ENCODE measurements around the gene IZUMO1R.

Gene IZUMO1R

DNA sequence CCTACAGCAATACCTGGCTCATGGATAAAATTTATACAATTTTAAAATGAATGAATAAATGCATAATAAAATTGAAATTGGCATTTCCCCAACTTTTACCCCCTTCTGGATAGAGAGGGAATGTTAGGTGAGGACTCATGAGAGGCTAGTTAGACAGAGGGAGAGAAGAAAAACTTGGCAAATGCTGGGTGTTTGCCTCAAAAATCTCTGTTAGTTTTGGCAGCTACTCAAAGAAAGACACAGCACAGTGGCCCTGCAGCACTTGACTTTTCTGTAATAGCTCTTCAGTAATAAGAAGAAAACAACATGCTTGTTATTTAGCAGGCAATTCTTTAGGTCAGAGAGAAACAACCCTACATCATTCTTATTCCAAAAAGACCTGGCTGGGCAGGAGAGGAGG lies 20.7 kb upstream of the IZUMO1R start:
- Histone ChIP-seq H2BK15ac (ENCODE audit: low read length) (no peak overlapping the region), H2BK5ac (ENCODE audit: low read length) (no peak overlapping the region), H4K8ac (ENCODE audit: low read depth, low read length) (no peak overlapping the region), H3K4me1 (ENCODE audit: control insufficient read depth in 2 of 2, insufficient read depth in 1 of 2, low read depth in 1 of 2, low read length in 2 of 2) (peaks cover 0 to 2% of the 10 kb centered on the region in 2 donors), H3K4me2 (ENCODE audit: insufficient read depth, low read length, poor library complexity, severe bottlenecking) (no peak overlapping the region), H3K36me3 (replicated peaks in 1 of 2; ENCODE audit: control insufficient read depth in 2 of 2, insufficient read depth in 2 of 2, low read length in 2 of 2) (no peaks in the 10 kb centered on the region), H3K27me3 (ENCODE audit: control insufficient read depth in 3 of 3, insufficient read depth in 3 of 3, low read depth in 1 of 3, low read length in 3 of 3) (no peaks in the 10 kb centered on the region), H3K9me3 (replicated peaks in 1 of 2; ENCODE audit: control insufficient read depth in 2 of 2, insufficient read depth in 1 of 2, low read depth in 1 of 2, low read length in 2 of 2) (no peaks in the 10 kb centered on the region), H2AFZ (ENCODE audit: low read length) (no peak overlapping the region), H3K9ac (ENCODE audit: low read depth, low read length, poor library complexity) (no peak overlapping the region), H3K4ac (ENCODE audit: low read length) (no peak overlapping the region), H3K18ac (ENCODE audit: low read length) (no peak overlapping the region), H3K14ac (ENCODE audit: low read length) (no peak overlapping the region), H3K79me1 (ENCODE audit: low read depth, low read length) (no peaks in the 10 kb centered on the region), H2BK12ac (ENCODE audit: low read length) (no peak overlapping the region), H3K4me3 (ENCODE audit: low read length in 2 of 2) (no peak overlapping the region), H2BK120ac (ENCODE audit: low read depth, low read length) (no peak overlapping the region), H2AK5ac (ENCODE audit: low read depth, low read length) (no peak overlapping the region), H4K91ac (ENCODE audit: low read depth, low read length, poor library complexity) (no peak overlapping the region), H3K27ac (replicated peaks; ENCODE audit: low read length) (no peak overlapping the region), H3K23ac (ENCODE audit: low read depth, low read length, poor library complexity) (no peak overlapping the region)
- no peak for DNase-seq (ENCODE audit: low spot score)

DNA sequence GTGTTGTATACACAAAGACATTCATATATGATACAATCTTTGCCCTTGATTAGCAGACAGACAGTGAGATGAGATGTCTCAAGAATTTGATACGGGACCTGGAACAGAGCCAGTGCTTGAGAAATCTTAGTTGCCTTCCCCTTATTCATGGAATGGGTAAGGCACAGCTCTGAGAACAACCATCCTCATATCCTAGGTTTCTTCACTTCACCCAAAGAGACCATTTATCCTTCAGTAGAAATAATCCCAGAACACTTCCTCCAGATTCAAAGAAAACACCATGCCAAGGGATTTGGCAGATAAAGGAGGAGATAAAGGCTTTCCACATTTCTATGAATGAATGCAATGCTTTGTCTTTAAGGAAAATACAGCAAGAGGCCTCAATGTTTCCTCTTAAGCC lies 8.8 kb upstream of the IZUMO1R start:
- Histone ChIP-seq H2BK12ac (ENCODE audit: low read length) (no peak overlapping the region), H2AK5ac (ENCODE audit: low read depth, low read length) (no peak overlapping the region), H2BK5ac (ENCODE audit: low read length) (no peak overlapping the region), H3K4ac (ENCODE audit: low read length) (no peak overlapping the region), H4K8ac (ENCODE audit: low read depth, low read length) (no peak overlapping the region), H2BK120ac (ENCODE audit: low read depth, low read length) (no peak overlapping the region), H2BK15ac (ENCODE audit: low read length) (no peak overlapping the region), H3K36me3 (replicated peaks in 1 of 2; ENCODE audit: control insufficient read depth in 2 of 2, insufficient read depth in 2 of 2, low read length in 2 of 2) (no peaks in the 10 kb centered on the region), H3K79me1 (ENCODE audit: low read depth, low read length) (no peaks in the 10 kb centered on the region), H3K4me2 (ENCODE audit: insufficient read depth, low read length, poor library complexity, severe bottlenecking) (no peak overlapping the region), H3K14ac (ENCODE audit: low read length) (no peak overlapping the region), H3K27me3 (ENCODE audit: control insufficient read depth in 3 of 3, insufficient read depth in 3 of 3, low read depth in 1 of 3, low read length in 3 of 3) (no peaks in the 10 kb centered on the region), H3K9ac (ENCODE audit: low read depth, low read length, poor library complexity) (no peak overlapping the region), H4K91ac (ENCODE audit: low read depth, low read length, poor library complexity) (no peak overlapping the region), H3K4me1 (ENCODE audit: control insufficient read depth in 2 of 2, insufficient read depth in 1 of 2, low read depth in 1 of 2, low read length in 2 of 2) (no peaks in the 10 kb centered on the region), H3K27ac (replicated peaks; ENCODE audit: low read length) (no peak overlapping the region), H2AFZ (ENCODE audit: low read length) (no peak overlapping the region), H3K9me3 (replicated peaks in 1 of 2; ENCODE audit: control insufficient read depth in 2 of 2, insufficient read depth in 1 of 2, low read depth in 1 of 2, low read length in 2 of 2) (no peaks in the 10 kb centered on the region), H3K4me3 (ENCODE audit: low read length in 2 of 2) (no peak overlapping the region), H3K18ac (ENCODE audit: low read length) (no peak overlapping the region), H3K23ac (ENCODE audit: low read depth, low read length, poor library complexity) (no peak overlapping the region)
- no CpG with 5 or more reads among the region's 1 CpG for WGBS, 2 donors (ENCODE audit: extremely low coverage in 2 of 2, insufficient read length in 2 of 2, insufficient replicate concordance in 1 of 2)
- no peak for DNase-seq (ENCODE audit: low spot score)

DNA sequence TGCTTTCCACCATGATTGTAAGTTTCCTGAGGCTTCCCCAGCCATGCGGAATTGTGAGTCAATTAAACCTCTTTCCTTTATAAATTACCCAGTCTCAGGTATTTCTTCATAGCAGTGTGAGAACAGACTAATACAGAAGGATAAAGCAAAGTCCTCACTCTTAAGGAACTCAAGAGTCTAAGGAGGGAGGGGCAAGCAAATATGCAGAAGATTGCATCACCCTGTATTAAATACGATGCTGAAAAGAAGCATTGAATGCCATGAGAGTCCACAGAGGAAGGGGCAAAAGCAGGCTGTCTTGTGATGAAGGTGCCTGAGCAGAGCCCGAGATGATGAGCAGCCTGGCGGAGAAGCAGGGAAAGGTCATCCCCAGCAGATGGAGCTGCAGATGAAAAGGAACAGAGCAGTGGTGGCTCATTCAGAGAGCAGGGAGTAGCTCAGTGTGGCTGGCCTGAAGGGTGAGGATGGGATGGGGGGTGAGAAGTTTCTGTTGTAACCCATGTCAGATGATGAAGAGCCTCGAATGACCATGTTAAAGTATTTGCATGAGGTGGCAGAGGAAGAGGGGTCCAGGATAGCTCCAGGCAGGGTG lies 6.3 kb upstream of the IZUMO1R start:
- WGBS, 2 donors (ENCODE audit: extremely low coverage in 2 of 2, insufficient read length in 2 of 2, insufficient replicate concordance in 1 of 2) = no CpG with 5 or more reads among the region's 5 CpGs
- Histone ChIP-seq H3K4me2 (ENCODE audit: insufficient read depth, low read length, poor library complexity, severe bottlenecking) (no peak overlapping the region), H3K27ac (replicated peaks; ENCODE audit: low read length) (no peak overlapping the region), H3K36me3 (replicated peaks in 1 of 2; ENCODE audit: control insufficient read depth in 2 of 2, insufficient read depth in 2 of 2, low read length in 2 of 2) (no peaks in the 10 kb centered on the region), H3K9ac (ENCODE audit: low read depth, low read length, poor library complexity) (no peak overlapping the region), H3K23ac (ENCODE audit: low read depth, low read length, poor library complexity) (no peak overlapping the region), H3K18ac (ENCODE audit: low read length) (no peak overlapping the region), H2AFZ (ENCODE audit: low read length) (no peak overlapping the region), H3K4me1 (ENCODE audit: control insufficient read depth in 2 of 2, insufficient read depth in 1 of 2, low read depth in 1 of 2, low read length in 2 of 2) (peaks cover 0 to 3% of the 10 kb centered on the region in 2 donors), H4K91ac (ENCODE audit: low read depth, low read length, poor library complexity) (no peak overlapping the region), H3K27me3 (ENCODE audit: control insufficient read depth in 3 of 3, insufficient read depth in 3 of 3, low read depth in 1 of 3, low read length in 3 of 3) (peaks cover 0 to 1% (median 0%) of the 10 kb centered on the region in 3 experiments), H3K14ac (ENCODE audit: low read length) (no peak overlapping the region), H2AK5ac (ENCODE audit: low read depth, low read length) (no peak overlapping the region), H2BK15ac (ENCODE audit: low read length) (no peak overlapping the region), H2BK5ac (ENCODE audit: low read length) (no peak overlapping the region), H3K4me3 (ENCODE audit: low read length in 2 of 2) (no peak overlapping the region), H4K8ac (ENCODE audit: low read depth, low read length) (no peak overlapping the region), H2BK12ac (ENCODE audit: low read length) (no peak overlapping the region), H3K79me1 (ENCODE audit: low read depth, low read length) (no peaks in the 10 kb centered on the region), H3K4ac (ENCODE audit: low read length) (no peak overlapping the region), H2BK120ac (ENCODE audit: low read depth, low read length) (no peak overlapping the region), H3K9me3 (replicated peaks in 1 of 2; ENCODE audit: control insufficient read depth in 2 of 2, insufficient read depth in 1 of 2, low read depth in 1 of 2, low read length in 2 of 2) (no peaks in the 10 kb centered on the region)
- DNase-seq (ENCODE audit: low spot score) = no peak

DNA sequence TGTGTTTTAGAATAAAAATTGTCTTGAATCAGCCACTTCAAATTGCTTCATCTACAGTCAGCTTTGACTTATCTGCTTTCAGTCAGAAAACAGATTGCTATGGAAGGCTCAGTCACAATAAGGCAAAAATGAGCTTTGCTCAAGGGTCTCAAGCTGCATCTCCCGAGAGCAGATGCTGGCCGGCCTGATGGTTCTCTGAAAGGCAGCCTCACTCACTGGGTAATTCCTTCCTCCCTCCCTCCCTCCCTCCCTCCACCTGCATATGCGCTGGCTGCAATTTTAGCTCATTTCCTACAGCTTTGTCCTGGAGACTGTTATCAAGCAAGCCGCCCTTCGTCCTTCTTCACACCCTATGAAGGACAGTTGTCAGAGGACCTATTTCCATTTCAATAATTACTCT lies 1.6 kb upstream of the IZUMO1R start:
- no peak overlapping the region for H3K4ac ChIP-seq (ENCODE audit: low read length)
- H2AK5ac ChIP-seq (ENCODE audit: low read depth, low read length) = no peak overlapping the region
- no peak overlapping the region for H3K18ac ChIP-seq (ENCODE audit: low read length)
- H3K4me3 ChIP-seq (ENCODE audit: low read length in 2 of 2) = no peak overlapping the region
- H2AFZ ChIP-seq (ENCODE audit: low read length) = no peak overlapping the region
- peaks cover 0 to 3% of the 10 kb centered on the region in 2 donors for H3K4me1 ChIP-seq (ENCODE audit: control insufficient read depth in 2 of 2, insufficient read depth in 1 of 2, low read depth in 1 of 2, low read length in 2 of 2)
- H3K36me3 ChIP-seq (replicated peaks in 1 of 2; ENCODE audit: control insufficient read depth in 2 of 2, insufficient read depth in 2 of 2, low read length in 2 of 2) = no peaks in the 10 kb centered on the region
- no peak for DNase-seq (ENCODE audit: low spot score)
- H3K79me1 ChIP-seq (ENCODE audit: low read depth, low read length) = no peaks in the 10 kb centered on the region
- H4K8ac ChIP-seq (ENCODE audit: low read depth, low read length) = no peak overlapping the region
- no peaks in the 10 kb centered on the region for H3K9me3 ChIP-seq (replicated peaks in 1 of 2; ENCODE audit: control insufficient read depth in 2 of 2, insufficient read depth in 1 of 2, low read depth in 1 of 2, low read length in 2 of 2)
- no CpG with 5 or more reads among the region's 5 CpGs for WGBS, 2 donors (ENCODE audit: extremely low coverage in 2 of 2, insufficient read length in 2 of 2, insufficient replicate concordance in 1 of 2)
- no peak overlapping the region for H2BK15ac ChIP-seq (ENCODE audit: low read length)
- no peak overlapping the region for H4K91ac ChIP-seq (ENCODE audit: low read depth, low read length, poor library complexity)
- H3K27me3 ChIP-seq (ENCODE audit: control insufficient read depth in 3 of 3, insufficient read depth in 3 of 3, low read depth in 1 of 3, low read length in 3 of 3) = peaks cover 0 to 7% (median 0%) of the 10 kb centered on the region in 3 experiments
- no peak overlapping the region for H2BK12ac ChIP-seq (ENCODE audit: low read length)
- no peak overlapping the region for H3K23ac ChIP-seq (ENCODE audit: low read depth, low read length, poor library complexity)
- no peak overlapping the region for H3K14ac ChIP-seq (ENCODE audit: low read length)
- H3K9ac ChIP-seq (ENCODE audit: low read depth, low read length, poor library complexity) = no peak overlapping the region
- H3K27ac ChIP-seq (replicated peaks; ENCODE audit: low read length) = no peak overlapping the region
- no peak overlapping the region for H2BK5ac ChIP-seq (ENCODE audit: low read length)
- H2BK120ac ChIP-seq (ENCODE audit: low read depth, low read length) = no peak overlapping the region
- H3K4me2 ChIP-seq (ENCODE audit: insufficient read depth, low read length, poor library complexity, severe bottlenecking) = no peak overlapping the region

Measured in neuronal stem cell (in vitro differentiated cells).